Bronchial epithelial cell (primary cell): ENCODE results near the gene BACE1-AS. TPM values are rescaled to one million over a fixed set of nuclear protein-coding genes. Genes with fewer than 3 reads are reported as not detected.

Source experiments
- DNase-seq: peaks from one replicate; pipeline ENCODE4 v3.0.0-alpha.2; 2010; ENCODE audit warnings: low read depth
- FAIRE-seq: peaks from 2 replicates; lab custom pipeline; 2011; peaks lifted over from hg19 to GRCh38; lab: Jason Lieb, UNC
- H3K27me3 ChIP-seq: 2 replicates; pipeline ENCODE4 v1.5.1; 2011; ENCODE audit warnings: low read length; ENCODE audit not compliant: control insufficient read depth, insufficient read depth
- H3K36me3 ChIP-seq: 2 replicates; pipeline ENCODE4 v1.5.1; 2011; ENCODE audit warnings: low read length; ENCODE audit not compliant: control insufficient read depth, insufficient read depth
- H3K4me3 ChIP-seq: 2 replicates; pipeline ENCODE4 v1.5.1; 2011; ENCODE audit warnings: mild to moderate bottlenecking, low read depth, low read length, control low read depth
- CTCF ChIP-seq: IDR thresholded peaks from 2 replicates; pipeline ENCODE4 v1.5.1; 2011; ENCODE audit warnings: mild to moderate bottlenecking, moderate library complexity, low read length, control low read depth, inconsistent platforms; ENCODE audit not compliant: insufficient read depth, severe bottlenecking
- total RNA-seq: library from RNA; depleted of rRNA; stranded (reverse); fragments of >200 nt; gene quantifications from 2 replicates; pipeline ENCODE4 v1.2.1, GENCODE V29; 2014

BACE1-AS gene
- total RNA-seq, 1 donor from 2014 or later = 1.1 TPM

- peaks cover 2% of the 10 kb centered on the region for H3K36me3 ChIP-seq
- TF ChIP-seq CTCF = no peak
- no peaks in the 10 kb centered on the region for H3K27me3 ChIP-seq
- DNase-seq (no peak), FAIRE-seq (no peak)
- H3K4me3 ChIP-seq = no peak overlapping the region
These were observed 5.7 kb downstream of the BACE1-AS start for GRCh38 chr11:117296881-117297280.

DNA sequence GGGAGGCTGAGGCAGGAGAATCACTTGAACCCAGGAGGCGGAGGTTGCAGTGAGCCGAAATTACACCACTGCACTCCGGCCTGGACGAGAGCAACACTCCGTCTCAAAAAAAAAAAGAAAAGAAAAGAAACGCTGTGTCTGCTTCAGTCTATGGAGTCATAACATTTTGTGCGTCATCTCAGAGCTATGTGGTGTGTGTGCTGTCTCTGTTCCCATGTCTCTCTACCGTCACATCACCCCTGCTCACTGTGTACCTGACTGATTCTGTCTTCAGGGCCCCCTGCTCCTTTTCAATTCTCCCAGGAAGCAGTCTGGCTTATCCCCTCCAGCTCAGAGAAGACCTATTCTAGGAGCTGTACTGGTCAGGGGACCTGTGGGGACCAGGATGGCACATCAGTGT is 7.0 kb downstream of the BACE1-AS start:
- FAIRE-seq (no peak), DNase-seq (no peak)
- Histone ChIP-seq H3K27me3 (no peaks in the 10 kb centered on the region), H3K4me3 (no peak overlapping the region), H3K36me3 (no peaks in the 10 kb centered on the region)
- no peak for TF ChIP-seq CTCF

GRCh38 chr11:117299351-117300282 is 8.5 kb downstream of the BACE1-AS start:
- H3K4me3 ChIP-seq = no peak overlapping the region
- DNase-seq = no peak
- no peaks in the 10 kb centered on the region for H3K36me3 ChIP-seq
- no peaks in the 10 kb centered on the region for H3K27me3 ChIP-seq
- TF ChIP-seq CTCF = no peak
- FAIRE-seq = no peak

- no peak for TF ChIP-seq CTCF
- FAIRE-seq (no peak), DNase-seq (no peak)
- Histone ChIP-seq H3K4me3 (no peak overlapping the region), H3K36me3 (no peaks in the 10 kb centered on the region), H3K27me3 (no peaks in the 10 kb centered on the region)
These were observed 9.1 kb downstream of the BACE1-AS start for GRCh38 chr11:117300283-117300663.

- FAIRE-seq (no peak), DNase-seq (no peak)
- no peak for TF ChIP-seq CTCF
- H3K27me3 ChIP-seq = no peaks in the 10 kb centered on the region
- H3K36me3 ChIP-seq = no peaks in the 10 kb centered on the region
- no peak overlapping the region for H3K4me3 ChIP-seq
These were observed 9.6 kb downstream of the BACE1-AS start for GRCh38 chr11:117300773-117301172.

GRCh38 chr11:117302228-117302627 is 11.1 kb downstream of the BACE1-AS start:
- no peaks in the 10 kb centered on the region for H3K27me3 ChIP-seq
- no peak overlapping the region for H3K4me3 ChIP-seq
- no peak for TF ChIP-seq CTCF
- FAIRE-seq (no peak), DNase-seq (no peak)
- no peaks in the 10 kb centered on the region for H3K36me3 ChIP-seq
